Activated T-helper 9 cell treated with anti-CD3 and anti-CD28 coated beads, Interleukin-2, amount 50 U/mL, for 16 hours (primary cell): ENCODE measurements around the gene VMP1.

Experiments
- DNase-seq: peaks from one replicate; pipeline ENCODE4 v3.0.0-alpha.2; 2020; ENCODE audit warnings: low read depth

VMP1 gene

DNA sequence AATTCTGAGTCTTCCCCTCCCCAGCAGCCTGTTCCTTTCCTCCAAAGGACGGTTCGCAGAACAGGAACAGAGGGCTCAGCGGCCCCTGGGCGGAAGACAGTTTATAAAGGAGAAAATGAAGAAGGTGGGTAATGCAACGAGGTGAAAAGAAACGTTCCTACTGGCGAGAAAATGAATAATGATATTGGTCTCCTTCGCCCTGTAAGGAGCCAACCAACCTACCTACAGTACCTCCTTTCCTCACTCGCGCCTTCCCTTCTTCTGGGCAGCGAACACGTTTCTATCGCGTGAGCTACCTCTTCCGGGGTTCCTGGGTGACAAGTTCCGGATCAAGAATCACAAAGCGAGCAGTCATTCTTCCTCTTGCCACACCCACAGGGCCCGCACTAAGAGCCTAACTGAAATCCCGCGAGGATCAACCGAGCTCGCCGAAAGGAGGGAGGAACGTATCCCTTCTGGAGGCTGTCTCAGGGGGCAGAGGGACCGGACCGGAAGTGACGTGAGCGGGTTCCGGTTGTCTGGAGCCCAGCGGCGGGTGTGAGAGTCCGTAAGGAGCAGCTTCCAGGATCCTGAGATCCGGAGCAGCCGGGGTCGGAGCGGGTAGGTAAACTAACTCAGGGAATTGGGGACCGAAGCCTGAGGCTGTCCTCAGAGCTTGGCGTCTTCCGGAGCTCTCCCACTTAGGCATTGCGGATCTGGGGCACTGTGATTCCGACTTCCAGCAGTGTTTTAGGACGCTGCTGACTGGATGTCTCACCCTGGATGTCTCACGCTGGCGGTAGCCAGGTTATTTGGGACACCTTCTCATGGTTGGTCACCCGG is at the start of gene VMP1, which contains the start of gene PTRH2:
VMP1 (plus strand) TSS at position 506 of the 822 bp plus-strand sequence. CDS start 23,793 bp downstream, outside the sequence.
PTRH2 (minus strand) TSS at position 282 of the 822 bp plus-strand sequence. CDS start 9,452 bp downstream, outside the sequence.
- peak; percentile 90 for DNase-seq

DNA sequence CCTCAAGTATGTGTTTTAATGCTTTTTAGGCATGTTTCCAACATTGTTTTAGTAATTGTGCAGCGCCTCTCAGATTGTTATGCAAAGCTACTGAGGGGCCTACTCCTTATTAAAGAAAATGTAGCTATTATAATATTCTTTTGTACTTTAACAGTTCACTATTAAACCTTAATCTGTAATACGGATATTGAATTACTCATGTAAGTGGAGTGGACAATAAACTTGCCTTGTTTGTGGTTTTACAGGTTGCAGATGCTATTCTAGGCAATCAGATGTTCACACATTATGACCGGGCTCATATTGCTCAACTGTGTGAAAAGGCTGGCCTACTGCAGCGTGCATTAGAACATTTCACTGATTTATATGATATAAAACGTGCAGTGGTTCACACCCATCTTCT is 41.2 kb upstream of the VMP1 start:
- no peak for DNase-seq

DNA sequence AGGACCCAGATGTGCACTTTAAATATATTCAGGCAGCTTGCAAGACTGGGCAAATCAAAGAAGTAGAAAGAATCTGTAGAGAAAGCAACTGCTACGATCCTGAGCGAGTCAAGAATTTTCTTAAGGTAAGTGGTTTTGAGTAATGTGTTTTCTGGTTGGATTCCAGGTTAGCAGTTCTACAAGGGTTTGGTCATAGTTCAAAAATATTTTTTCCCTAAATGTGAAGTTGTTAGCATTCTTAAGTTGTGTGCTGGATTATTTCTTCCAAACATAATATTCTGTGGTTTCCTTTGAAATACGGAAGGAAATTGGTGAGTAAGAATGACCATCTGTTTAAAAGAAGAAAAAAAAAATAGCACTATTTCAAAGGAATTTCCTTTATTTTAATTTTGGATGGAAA is 38.6 kb upstream of the VMP1 start:
- DNase-seq, result no peak

DNA sequence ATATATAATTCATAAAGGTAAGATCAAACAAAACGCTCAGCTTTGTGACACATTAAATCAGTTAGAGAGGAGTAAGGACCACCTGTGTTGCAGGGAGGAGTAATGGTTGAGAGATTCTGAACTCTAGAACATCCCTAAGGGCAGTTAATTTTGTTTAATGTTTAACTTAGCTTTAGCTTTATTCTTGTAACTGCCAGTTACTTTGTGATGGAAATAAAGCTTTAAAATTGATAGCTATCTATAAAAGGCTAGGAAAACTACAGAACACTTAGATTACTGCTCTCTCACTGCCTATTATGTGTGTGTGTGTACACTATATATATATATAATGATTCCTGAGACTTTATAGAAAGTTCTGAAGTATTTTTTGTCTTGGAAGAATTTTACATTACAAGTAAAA is 38.0 kb upstream of the VMP1 start:
- no peak for DNase-seq

DNA sequence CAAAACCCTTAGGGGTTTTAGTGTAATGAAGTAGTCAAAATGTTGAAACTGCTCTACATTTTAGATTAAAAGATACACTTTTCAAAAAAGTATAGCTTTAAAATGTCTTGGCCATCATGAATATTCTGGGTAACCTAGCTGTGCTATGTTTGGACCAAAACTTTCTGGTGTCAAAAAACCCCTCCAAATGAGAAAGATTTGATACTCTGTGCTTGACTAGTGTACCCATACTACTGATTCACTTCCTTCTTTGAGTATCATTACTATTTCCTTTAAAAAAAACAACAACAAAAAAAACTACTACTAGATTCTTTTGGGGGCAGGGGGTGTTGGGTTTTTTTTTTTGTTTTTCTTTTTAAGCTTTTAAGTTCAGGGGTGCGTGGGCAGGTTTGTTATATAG is 37.5 kb upstream of the VMP1 start:
- no peak for DNase-seq

DNA sequence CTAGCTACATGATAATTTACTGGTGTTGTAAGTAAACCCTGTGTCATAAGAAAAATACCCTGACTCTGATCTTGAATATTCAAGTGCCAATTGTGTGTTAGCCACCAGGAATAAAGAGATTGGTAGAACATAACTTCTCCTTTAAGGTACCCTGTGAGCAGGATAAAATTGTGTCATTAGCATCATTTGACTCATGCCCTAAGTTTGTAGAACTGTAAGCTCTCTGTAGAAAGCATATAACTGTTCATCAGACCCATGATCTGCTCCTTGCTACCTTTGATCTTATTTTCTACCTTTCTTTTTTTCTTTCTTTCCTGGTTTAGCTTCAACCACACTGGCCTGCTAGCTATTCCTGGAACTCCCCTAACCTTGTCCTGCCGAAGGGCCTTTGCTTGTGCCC is 36.1 kb upstream of the VMP1 start:
- no peak for DNase-seq

DNA sequence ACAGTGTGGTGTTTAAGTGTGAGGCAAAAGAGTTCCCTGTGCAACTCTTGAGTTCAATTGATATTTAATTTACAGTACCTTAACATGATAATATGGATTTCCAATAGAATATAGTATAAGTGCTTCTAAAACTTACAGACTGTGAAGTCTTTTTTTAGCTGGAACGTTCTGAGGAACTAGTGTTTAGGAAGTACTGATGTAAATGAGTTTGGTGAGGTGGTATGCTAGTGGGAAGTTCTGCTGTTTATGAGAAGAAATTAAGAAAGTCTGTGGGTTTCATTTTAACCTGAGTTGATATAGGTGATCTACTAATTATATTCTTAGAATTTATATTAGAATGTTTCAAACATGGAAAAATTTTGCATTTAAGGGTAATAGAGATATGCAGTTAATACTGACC is 32.2 kb upstream of the VMP1 start:
- no peak for DNase-seq

DNA sequence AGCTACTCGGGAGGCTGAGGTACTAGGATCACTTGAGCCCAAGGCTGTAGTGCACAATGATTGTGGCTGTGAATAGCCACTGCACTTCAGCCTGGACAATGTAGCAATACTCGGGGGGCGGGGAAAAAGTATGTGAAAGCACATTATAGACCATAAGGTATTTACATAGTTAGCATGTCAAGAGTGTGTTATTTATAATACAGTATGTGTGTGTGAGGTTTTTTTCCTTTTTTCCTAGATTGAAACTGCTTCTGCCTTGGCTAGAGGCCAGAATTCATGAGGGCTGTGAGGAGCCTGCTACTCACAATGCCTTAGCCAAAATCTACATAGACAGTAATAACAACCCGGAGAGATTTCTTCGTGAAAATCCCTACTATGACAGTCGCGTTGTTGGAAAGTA is 30.7 kb upstream of the VMP1 start:
- DNase-seq, result no peak

DNA sequence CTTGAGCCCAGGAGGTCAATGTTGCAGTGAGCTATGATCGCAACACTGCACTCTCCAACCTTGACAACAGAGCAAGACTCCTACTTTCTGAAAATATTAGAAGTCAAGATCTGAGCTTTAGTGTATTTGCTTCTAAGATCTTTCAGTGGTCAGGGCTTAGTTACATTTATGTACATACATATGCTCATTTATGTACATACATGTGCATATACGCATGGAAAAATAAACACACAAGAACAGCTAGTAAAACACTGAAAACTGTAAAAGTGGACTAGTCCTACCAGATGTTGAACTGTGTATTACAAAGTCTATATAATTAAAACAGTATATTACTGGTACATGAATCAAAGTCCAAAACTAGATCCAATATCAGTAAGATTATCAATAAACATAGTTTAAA is 28.5 kb upstream of the VMP1 start:
- DNase-seq, result no peak

DNA sequence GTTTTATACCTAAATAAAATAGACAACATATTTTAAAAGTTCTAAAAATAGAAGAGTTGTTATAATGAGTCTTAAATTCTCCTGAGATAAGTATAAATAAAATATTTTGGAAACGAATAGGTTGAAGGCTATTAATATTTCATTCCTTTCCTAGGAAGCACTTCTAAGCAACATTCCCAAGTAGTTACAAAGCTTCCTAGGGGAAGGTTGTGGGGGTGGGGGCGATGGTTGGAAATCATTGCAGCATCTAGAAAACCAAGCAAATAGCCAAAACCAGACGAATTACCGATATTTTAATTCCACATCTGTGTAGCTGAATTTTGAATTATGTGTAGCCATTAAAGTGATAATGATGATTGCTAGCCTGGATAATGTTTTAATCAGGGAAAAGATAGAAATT is 27.1 kb upstream of the VMP1 start:
- no peak for DNase-seq

DNA sequence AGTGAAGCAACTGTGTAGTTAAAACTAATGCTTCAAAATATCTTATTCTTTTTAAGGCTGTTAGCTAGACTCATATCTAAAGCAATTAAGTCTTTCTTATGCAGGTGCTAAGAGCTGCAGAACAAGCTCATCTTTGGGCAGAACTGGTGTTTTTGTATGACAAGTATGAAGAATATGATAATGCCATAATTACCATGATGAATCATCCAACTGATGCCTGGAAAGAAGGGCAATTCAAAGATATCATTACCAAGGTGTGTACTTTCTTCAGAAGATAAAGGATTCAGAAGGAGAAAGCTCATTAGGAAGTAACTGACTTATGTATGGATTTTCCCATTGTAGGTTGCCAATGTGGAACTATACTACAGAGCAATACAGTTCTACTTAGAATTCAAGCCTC is 24.2 kb upstream of the VMP1 start:
- DNase-seq, result no peak

DNA sequence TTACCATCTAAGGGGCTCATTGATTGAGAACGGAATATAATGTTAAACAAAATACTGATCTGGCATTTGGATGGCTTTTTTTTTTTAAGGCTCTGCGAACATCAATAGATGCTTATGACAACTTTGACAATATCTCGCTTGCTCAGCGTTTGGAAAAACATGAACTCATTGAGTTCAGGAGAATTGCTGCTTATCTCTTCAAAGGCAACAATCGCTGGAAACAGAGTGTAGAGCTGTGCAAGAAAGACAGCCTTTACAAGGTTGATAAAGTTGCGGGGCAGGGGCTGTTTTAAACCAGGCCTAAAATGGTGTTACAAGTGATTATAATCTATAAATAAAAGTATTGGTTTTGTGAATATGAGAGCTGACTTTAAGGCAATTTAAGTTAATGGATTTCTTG is 22.5 kb upstream of the VMP1 start:
- no peak for DNase-seq

DNA sequence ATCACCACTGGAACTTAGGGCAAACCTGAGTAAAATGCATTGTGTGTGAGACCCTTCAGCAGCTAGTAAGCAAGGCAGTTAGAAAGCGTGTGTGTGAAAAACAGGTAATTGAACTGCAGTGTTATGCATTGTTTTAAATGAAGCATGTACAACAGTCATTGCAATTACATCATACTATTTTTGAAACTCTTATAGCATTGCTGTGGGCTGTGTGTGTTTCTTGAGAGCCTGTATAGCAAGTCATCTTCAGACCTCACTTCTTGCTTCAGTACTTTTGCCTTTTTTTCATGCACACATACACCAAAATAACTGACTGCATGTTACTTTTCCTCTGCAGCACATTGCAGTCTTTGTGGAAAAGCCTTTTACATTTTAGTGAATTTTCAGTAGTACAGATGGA is 19.4 kb upstream of the VMP1 start:
- DNase-seq, result no peak

DNA sequence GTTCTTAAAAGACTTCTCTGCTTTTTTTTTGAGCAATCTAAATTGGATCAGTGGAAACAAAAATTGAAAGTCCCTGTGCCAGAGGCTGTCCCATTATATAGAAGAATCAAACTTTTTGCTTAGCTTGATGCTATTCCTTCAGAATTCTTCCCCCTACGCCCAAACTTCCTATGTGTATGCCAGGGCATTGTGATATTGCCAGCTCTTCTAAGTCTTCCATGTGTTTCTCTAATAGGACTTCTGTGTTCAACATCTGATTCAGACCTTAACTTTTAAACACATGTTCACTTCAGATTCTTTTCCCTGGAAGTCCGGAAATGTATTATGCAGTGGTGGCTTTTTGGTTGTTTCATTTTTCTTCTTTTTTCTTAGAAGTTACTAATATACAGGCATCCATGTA is 19.0 kb upstream of the VMP1 start:
- DNase-seq, result no peak

DNA sequence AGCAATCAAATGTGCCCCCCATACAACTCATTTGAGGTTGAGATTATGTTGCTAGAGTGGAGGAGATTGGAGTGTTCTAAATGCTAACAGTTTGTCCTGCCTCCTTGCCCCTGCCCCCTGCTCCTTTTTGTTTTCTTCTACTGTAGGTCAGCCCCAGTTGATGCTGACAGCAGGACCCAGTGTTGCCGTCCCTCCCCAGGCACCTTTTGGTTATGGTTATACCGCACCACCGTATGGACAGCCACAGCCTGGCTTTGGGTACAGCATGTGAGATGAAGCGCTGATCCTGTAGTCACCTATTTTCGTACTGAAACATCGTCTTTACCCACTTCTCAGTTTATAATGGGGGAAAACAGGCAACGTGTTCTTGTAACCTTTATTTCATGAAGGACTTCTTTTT is 13.9 kb upstream of the VMP1 start:
- no peak for DNase-seq

DNA sequence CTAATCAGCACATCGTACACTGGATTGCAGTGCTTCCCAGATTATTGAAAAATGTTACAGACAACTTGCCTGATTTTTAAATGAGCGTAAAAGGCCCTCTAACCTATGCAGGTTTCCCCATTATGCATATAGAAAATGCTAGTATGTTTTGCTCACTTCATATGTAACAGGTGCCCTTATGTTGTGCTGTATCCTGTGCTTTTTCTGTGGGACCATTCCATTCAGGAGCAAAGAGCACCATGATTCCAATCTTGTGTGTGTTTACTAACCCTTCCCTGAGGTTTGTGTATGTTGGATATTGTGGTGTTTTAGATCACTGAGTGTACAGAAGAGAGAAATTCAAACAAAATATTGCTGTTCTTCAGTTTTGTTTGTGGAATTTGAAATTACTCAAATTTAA is 13.1 kb upstream of the VMP1 start:
- DNase-seq, result no peak

DNA sequence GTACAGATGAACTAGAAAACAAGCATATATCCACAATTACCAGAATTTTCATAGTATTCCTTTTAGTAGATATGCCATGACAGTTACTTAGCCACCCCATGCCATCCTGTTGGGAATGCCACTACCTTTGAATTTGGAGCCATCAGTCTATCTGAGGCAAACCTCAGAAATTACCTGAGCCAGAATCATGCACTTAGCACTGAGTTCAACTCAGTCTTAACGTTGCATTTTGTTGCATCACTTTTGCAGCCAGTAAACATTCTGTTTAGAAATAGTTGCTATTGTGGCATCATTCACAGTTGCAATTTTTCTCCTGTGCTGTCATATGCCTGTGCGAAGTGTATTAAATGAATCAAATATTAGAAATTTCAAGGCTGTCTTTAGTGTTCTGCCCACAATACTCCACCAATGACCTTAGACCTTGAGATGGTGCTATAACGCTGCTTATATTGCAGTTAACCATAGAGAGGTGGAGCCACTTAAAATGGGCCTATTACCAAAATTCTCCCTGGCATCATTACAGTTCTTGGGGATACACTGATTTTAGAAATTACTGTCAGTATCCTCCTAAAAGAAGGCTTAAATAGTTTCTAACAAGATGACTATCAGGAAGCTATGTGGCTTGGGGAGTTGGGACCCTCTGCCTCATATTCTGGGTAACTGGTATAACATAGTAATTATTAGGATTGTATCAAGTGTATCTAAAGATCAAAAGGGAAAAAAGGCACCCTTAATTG is 11.3 kb upstream of the VMP1 start:
- DNase-seq, result no peak

DNA sequence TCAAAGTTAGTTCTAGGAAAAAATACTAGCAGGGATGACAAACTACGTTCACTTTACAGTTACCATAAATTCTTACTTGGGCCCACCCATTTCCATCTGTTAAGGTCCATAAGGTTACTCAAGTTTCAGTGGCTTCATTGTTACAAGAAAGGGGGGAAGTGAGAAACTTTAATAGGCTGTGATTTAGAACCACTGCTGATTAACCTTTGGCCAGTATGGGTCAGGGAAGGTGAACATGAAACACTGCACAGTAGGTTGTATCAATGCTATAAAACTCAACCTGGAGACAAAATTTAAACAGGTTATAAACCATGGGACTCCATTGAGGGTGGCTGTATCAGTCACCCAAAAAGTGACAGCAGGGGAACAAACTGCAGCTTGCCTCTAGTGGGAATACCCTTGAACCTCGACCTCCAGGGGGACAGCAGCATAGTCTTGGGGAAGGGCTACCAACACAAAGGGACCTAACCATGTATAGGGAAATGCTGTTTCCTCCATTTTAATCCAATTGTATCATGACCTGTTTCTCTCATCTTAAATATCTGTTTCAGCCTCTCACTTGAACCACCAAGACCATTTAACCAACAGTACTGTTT is 10.7 kb upstream of the VMP1 start:
- DNase-seq, result no peak

DNA sequence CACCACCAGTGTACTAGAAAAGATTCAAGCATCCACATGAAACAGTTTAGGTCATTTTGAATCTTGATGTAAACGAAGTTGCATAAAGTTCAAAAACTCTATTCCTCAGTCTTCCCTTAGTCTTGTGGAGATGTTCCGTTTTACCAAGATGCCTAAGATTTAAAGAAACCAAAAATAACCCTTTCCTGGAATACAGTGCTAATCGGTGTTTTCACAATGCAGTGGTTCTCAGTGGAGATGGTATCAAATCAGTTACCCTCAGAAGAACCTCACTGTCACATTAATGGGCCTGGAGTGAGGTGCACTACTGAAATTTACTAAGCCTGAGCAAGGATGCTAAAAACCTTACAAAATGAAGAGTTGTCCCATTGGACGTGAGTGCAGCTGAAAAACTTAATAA is 9.3 kb upstream of the VMP1 start:
- DNase-seq, result no peak

DNA sequence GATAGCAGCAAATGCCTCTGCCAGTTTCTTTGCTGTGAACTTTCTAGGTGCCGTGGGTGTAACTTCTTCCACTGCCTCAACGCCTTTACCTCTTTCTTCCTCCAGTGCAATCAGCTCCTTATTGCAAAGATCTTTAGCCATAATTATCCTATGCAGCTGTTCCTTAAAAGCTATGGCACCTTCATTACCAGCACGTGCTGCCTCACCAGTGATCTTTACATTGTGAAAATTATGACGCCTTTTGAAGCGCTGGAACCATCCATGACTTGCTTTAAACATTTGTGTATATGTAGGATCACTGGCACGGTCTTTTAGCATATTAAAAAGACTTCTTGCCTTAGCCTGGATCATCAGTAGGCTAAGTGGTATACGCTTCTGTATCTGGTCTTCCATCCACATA is 8.2 kb upstream of the VMP1 start:
- DNase-seq, result no peak

DNA sequence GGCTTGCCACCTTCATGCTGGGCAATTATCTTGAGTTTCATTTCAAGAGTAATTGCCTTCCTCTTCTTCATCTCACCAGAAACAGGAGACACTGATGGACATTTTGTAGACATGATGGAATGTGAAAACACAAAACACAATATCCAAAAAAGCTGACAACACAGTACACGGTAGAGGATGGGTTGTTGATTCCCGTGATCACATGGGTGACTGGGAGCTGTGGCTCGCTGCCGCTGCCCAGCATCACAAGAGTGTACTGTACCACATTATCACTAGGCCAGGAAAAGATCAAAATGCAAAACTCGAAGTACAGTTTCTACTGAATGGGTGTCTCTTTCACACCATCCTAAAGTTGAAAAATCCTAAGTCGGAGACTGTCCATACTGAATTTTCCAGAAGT is 7.7 kb upstream of the VMP1 start:
- DNase-seq, result no peak

DNA sequence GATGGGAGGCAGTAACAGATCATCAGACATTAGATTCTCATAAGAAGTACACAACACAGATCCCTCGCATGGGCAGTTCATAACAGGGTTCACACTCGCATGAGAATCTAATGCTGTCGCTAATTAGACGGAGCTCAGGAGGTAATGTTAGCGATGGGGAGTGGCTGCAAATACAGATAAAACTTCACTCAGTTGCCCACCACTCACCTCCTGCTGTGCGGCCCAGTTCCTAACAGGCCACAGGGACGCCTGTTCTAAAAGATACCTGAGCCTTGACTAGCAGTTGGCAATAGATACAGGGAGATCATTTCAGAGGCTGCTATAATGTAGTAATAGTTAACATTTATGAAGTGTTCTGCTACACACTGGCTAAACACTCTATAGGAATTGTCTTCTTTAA is 5.2 kb upstream of the VMP1 start:
- no peak for DNase-seq

DNA sequence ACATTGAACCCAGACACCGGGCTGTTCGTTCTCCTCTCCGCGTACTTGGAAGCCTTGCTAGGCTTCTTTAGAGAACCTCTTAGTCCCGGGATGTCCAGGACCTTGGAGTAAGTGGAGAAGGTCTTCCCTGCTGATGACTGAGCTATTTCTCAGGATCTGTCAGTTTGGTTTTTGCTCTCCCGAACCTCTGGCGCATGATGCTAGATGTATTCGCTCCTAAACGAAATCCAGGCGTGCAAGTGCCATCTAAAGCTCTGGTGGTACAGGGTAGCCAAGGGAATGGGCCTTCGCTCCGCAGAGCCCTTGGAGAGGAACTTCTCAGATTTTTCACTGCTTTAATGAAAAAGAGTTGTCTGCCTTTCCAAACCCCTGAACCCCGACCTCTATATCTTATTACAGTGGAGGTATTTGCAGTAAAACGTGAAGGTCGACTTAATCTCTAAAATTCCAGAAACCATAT is 547 bp downstream of the VMP1 start:
- no peak for DNase-seq
